GM12875 (cell line): ENCODE results near the gene TMEM150A.
"Not testable (repeated sequence)": the region's sequence is repeated elsewhere in the genome, so short reads cannot be mapped to it uniquely, and the experiment has no call there.

Source experiments
- H3K4me3 ChIP-seq: one replicate; pipeline ENCODE4 v1.5.1; 2011; ENCODE audit warnings: low read depth, low read length, control low read depth
- CTCF ChIP-seq: IDR thresholded peaks from 2 replicates; pipeline ENCODE4 v1.5.1; 2011; ENCODE audit warnings: low read depth, mild to moderate bottlenecking, control low read depth, inconsistent platforms, low read length, moderate library complexity, borderline replicate concordance; ENCODE audit not compliant: insufficient read depth

TMEM150A gene

GRCh38 chr2:85611705-85612587 lies 9.4 kb upstream of the TMEM150A start, which contains the start of gene C2orf68:
C2orf68 (minus strand) TSS chr2:85612066; CDS start chr2:85611984, 82 bp downstream.
- no peak for TF ChIP-seq CTCF
- H3K4me3 ChIP-seq, result peak within 1 kb of the TSS; percentile 75

DNA sequence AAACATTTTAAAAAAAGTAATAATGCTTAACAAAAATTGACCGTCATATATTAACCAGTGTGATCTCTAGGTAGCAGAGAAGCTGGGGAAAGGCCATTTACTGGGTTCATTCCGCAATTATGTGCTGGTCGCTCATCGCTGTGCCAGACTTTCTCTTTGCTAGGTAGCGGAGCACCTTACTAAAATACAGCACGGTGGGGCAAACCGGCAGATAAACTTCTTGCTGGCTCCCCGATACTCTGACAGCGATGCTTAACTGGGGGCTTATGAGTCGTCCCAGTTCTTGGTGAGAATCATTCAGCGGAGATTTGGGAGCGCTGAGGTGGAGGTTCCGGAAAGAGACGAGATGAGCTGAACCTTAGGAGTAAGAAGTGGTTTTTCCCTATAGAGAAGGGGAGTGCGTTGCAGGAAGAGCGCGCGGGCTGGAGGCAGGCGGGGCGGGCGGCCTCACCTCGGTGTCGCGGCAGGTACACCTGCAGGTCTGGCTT lies 8.8 kb upstream of the TMEM150A start:
- TF ChIP-seq CTCF, result no peak
- H3K4me3 ChIP-seq, result peak overlapping the region; percentile 75

- no peak for TF ChIP-seq CTCF
- no peak overlapping the region for H3K4me3 ChIP-seq
These were observed 5.0 kb upstream of the TMEM150A start for GRCh38 chr2:85607268-85608215.

GRCh38 chr2:85606116-85606455 lies 3.6 kb upstream of the TMEM150A start:
- no peak overlapping the region for H3K4me3 ChIP-seq
- TF ChIP-seq CTCF, result no peak

- TF ChIP-seq CTCF, result no peak
- no peak overlapping the region for H3K4me3 ChIP-seq
These were observed 3.1 kb upstream of the TMEM150A start for GRCh38 chr2:85605406-85606115.

GRCh38 chr2:85604568-85605339 lies 2.3 kb upstream of the TMEM150A start:
- no peak overlapping the region for H3K4me3 ChIP-seq

DNA sequence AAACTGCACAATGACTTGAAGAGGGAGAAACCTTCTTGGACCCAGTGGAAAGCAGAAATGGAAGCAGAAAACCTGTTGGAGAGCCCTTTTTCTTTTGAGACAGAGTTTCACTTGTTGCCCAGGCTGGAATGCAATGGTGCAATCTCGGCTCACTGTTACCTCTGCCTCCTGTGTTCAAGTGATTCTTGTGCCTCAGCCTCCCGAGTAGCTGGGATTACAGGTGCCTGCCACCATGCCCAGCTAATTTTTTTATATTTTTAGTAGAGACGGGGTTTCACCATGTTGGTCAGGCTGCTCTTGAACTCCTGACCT lies 1.6 kb upstream of the TMEM150A start:
- H3K4me3 ChIP-seq, result not testable (repeated sequence)

More at GRCh38 chr2:85604568-85605339, 2.3 kb upstream of the TMEM150A start:
- TF ChIP-seq CTCF, result no peak
